Mesodermal cell (in vitro differentiated cells): ENCODE measurements around the gene NDUFA13.

Source experiments
- H3K27ac ChIP-seq: 2 replicates; pipeline ENCODE4 v1.7.0; 2013; ENCODE audit warnings: mild to moderate bottlenecking, low read depth, low read length, moderate library complexity; ENCODE audit not compliant: severe bottlenecking
- H3K36me3 ChIP-seq: 2 replicates; pipeline ENCODE4 v1.7.1; 2013; ENCODE audit warnings: mild to moderate bottlenecking, low read length, moderate library complexity; ENCODE audit not compliant: control insufficient read depth, insufficient read depth
- H3K4me1 ChIP-seq: one replicate; pipeline ENCODE4 v1.7.1; 2013; ENCODE audit warnings: mild to moderate bottlenecking, low read length; ENCODE audit not compliant: insufficient read depth, control insufficient read depth, poor library complexity, severe bottlenecking
- H3K4me3 ChIP-seq: 2 replicates; pipeline ENCODE4 v1.7.0; 2013; ENCODE audit warnings: low read length, control low read depth, mild to moderate bottlenecking; ENCODE audit not compliant: insufficient read depth, poor library complexity, severe bottlenecking; ENCODE audit errors: extremely low read depth
- H3K9me3 ChIP-seq: 2 replicates; pipeline ENCODE4 v1.7.1; 2013; ENCODE audit warnings: mild to moderate bottlenecking, low read length, moderate library complexity; ENCODE audit not compliant: control insufficient read depth
- WGBS, 2 experiments: methylation state at CpG; one replicate each; pipeline ENCODE4 v1.1.5; 2013; ENCODE audit warnings: missing lambda C conversion rate in 2 of 2; ENCODE audit not compliant: insufficient coverage in 2 of 2; 5-methylcytosine and 5-hydroxymethylcytosine counted together

The NDUFA13 gene

DNA sequence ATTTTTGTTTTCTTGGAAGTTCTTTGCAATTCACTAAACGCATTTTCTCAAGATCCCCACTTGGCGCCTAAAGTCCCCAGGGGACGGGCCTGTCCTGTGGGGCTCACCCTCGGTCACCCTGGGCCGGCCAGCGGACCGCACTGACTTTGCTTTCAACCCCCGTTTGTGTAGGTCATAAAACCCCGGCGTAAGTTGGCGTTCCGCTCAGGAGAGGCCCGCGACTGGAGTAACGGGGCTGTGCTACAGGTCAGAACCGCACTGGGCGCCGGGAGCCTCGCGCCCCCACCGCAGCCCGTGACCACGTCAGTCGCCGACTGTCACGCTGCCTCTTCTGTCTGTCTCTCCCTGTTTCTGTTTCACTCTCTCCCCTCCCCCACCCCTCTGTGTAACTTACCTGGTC, 14.2 kb upstream of the NDUFA13 start:
- Histone ChIP-seq H3K36me3 (peaks cover 98% of the 10 kb centered on the region), H3K27ac (no peak overlapping the region), H3K4me1 (no peaks in the 10 kb centered on the region), H3K4me3 (no peak overlapping the region), H3K9me3 (no peaks in the 10 kb centered on the region)
- WGBS, 2 experiments, result 95 to 98% methylated on average over 25 of the region's 26 CpGs

DNA sequence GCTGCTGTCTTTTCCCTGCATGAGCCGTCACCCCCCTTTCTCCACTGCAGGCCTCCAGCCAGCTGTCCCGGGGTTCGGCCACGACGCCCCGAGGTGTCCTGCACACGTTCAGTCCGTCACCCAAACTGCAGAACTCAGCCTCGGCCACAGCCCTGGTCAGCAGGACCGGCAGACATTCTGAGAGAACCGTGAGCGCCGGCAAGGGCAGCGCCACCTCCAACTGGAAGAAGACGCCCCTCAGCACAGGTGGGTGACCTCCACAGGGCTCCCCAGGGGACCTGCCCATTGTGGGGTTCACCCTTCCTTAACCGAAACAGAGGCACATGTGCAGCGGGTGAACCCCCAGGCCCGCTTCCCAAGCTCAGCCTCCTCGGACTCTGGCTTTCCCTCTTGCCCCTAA, 13.7 kb upstream of the NDUFA13 start:
- H3K36me3 ChIP-seq, result peaks cover 96% of the 10 kb centered on the region
- H3K27ac ChIP-seq, result no peak overlapping the region
- WGBS, 2 experiments, result 98 to 99% methylated on average over 18 to 19 of the region's 19 CpGs
- H3K4me3 ChIP-seq, result no peak overlapping the region
- H3K4me1 ChIP-seq, result no peaks in the 10 kb centered on the region
- H3K9me3 ChIP-seq, result no peaks in the 10 kb centered on the region

DNA sequence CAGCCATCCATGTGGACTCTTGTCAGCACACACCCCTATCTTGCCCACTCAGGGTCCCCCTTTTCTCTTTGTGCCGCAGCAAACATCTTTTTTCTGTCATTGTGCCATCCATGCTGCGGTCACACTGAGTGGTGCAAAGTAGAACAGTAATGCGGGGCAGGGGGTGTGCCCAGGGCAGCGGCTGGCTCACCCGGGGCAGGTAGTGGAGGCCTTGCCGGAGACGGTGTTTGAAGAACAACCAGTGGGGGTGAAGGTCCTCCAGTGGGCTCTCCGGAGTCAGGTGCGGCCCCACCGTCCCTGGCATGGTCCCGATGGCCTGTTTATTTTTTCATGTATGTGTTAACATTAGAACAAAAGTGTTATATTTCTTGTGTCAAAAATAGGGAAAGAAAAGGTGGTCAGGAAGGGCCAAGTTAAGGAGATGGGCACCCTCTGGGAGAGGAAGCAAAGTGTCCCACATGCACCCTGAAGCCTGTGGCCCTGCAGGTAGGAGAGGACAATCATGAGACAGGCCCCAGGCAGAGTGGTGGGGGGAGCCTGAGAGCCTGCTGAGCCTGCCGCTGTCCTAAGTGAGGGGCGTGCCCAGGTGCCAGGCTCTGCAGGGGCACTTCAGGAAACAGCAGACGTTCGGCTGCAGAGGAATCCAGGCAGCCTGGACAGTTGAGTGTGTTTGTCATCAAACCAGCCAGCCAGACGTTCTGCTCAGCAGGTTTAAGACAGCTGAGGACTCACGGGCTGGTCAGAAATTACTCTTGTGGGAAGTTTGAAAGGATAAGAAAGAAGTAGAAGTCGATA, 13.0 kb upstream of the NDUFA13 start:
- H3K9me3 ChIP-seq, result no peaks in the 10 kb centered on the region
- no peak overlapping the region for H3K27ac ChIP-seq
- 94 to 97% methylated on average over 15 to 18 of the region's 18 CpGs for WGBS, 2 experiments
- H3K4me3 ChIP-seq, result no peak overlapping the region
- peaks cover 96% of the 10 kb centered on the region for H3K36me3 ChIP-seq
- H3K4me1 ChIP-seq, result no peaks in the 10 kb centered on the region

DNA sequence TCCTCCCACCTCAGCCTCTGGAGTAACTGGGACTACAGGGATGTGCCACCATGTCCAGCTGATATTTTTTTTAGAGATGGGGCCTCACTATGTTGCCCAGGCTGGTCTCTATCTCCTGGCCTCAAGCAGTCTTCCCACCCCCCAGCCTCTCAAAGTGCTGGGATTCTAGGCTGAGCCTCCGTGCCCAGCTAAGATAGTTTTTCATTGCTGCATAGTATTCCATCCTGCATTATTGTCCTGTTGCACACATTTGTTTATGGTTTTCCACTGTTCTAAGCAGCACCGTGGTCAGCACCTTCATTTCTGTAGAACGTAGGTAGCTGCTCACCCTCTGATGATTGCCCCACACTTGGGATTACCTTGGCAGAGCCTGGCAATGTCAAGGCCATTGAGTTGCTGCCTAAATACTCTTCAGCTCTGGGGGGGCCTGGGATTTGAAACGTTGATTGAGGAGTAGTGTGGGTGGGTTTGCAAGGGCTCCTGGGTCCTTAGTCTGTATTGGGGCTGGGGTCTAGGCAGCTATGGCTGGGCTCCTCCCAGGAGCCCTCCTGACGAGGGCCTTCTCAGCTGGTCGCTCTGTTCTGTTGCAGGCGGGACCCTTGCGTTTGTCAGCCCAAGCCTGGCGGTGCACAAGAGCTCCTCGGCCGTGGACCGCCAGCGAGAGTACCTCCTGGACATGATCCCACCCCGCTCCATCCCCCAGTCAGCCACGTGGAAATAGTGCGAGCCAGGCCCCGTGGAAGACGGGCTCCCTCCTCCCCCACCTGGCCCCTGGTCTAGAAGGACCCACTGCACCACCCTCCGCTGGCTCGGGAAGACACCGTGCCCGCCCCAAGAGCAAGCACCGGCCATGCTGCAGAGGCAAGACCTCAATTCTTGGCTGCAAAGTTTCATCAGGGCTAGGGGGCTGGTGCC, 11.0 kb upstream of the NDUFA13 start:
- H3K9me3 ChIP-seq, result no peaks in the 10 kb centered on the region
- H3K4me3 ChIP-seq, result no peak overlapping the region
- no peak overlapping the region for H3K27ac ChIP-seq
- peaks cover 80% of the 10 kb centered on the region for H3K36me3 ChIP-seq
- 96 to 97% methylated on average over 18 to 20 of the region's 23 CpGs for WGBS, 2 experiments
- H3K4me1 ChIP-seq, result no peaks in the 10 kb centered on the region

DNA sequence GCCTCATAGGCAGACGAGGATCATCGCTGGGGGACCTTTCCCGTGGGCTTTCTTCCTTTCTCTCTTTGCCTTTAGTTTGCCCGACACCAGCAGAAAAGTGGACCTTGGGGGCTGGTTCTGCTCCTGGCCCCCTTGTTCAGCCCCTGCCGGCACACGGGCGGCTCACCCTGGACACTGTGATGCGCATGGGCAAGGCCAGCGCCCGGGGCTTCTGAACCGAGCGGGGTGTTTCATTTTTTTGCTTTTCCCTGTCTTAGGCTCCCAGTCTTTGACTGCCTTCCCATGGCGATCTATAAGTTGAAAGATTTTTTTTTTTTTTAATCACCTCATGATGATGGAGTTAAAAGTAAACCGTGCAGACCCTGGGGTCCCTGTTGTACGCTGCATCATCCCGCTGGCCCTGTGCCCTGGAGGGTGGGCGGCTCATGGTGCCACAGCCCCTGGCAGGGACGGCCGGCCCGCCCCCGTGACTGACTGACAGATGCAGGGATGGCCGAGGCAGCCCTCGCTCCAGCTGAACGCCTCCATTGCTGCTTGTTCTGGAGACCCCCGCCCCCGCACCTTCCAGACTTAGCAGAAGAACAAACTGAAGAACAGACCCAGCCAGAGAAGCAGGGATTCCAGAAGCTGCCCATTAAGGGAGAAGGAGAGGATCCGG, 10.2 kb upstream of the NDUFA13 start:
- Histone ChIP-seq H3K4me3 (no peak overlapping the region), H3K27ac (no peak overlapping the region), H3K4me1 (no peaks in the 10 kb centered on the region), H3K36me3 (peaks cover 72% of the 10 kb centered on the region), H3K9me3 (no peaks in the 10 kb centered on the region)
- WGBS, 2 experiments, result 94 to 99% methylated on average over 20 to 22 of the region's 27 CpGs

DNA sequence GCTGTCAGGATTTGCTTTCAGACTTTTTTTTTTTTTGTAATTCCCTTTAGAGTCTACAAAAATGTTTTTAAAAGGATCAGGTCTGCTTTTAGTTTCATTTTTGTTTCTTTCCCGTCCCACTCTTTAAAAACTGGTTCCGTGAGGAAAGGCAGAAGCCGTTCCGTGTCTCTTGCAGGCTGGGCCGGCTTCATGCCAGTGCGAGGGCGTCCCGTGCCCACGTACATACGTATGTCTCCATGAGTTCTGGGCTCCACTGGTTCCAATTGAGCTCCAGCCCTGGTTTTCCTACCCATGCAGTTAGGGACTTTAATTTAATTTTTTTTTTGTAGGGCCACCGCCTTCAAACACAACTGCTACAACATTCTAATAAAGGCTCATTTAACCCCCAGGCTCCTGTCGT, 9.4 kb upstream of the NDUFA13 start:
- Histone ChIP-seq H3K27ac (no peak overlapping the region), H3K9me3 (no peaks in the 10 kb centered on the region), H3K4me1 (no peaks in the 10 kb centered on the region), H3K36me3 (peaks cover 64% of the 10 kb centered on the region), H3K4me3 (no peak overlapping the region)
- WGBS, 2 experiments, result 88 to 95% methylated on average over 10 to 11 of the region's 12 CpGs

DNA sequence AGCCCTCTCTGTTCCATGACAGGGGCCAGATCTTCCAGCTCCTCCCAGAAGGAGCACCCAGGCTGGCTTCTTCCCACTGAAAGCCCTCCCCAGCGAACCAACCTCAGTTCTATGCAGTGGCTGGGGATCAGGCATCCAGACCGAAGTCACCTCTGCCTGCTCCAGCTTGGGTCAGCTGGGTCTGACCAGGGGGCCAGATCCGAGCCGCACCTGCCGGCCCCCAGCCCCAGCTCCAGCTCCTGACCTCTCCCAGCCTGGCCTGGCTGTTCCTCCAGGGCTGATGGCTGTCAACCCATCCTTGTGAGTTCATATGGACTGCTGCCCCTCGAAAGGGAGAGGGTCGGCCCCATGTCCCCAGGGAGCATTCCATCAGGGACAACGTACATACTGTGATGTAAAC, 8.7 kb upstream of the NDUFA13 start:
- peaks cover 57% of the 10 kb centered on the region for H3K36me3 ChIP-seq
- no peak overlapping the region for H3K4me3 ChIP-seq
- no peaks in the 10 kb centered on the region for H3K9me3 ChIP-seq
- no peak overlapping the region for H3K27ac ChIP-seq
- 100% methylated on average over 3 to 8 of the region's 8 CpGs for WGBS, 2 experiments
- H3K4me1 ChIP-seq, result no peaks in the 10 kb centered on the region

DNA sequence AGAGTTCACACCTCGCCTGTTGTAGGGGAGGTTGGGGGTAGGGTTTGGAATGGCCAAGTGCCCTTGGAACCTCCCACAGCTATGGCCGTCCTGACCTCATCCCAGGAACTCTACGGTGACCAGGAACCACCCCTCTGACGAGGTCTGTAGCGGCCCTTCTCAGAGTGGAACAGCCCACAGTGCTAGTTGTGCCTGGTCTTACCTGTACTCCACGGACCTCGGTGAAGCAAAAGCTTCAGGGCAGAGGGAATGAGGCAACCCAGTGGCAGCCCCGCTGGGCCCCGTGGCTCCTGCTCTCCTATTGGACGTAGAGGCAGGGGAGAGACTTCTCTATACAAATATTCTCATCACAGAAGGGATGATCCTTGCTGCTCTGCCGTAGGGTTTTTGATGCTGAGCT, 7.8 kb upstream of the NDUFA13 start:
- WGBS, 2 experiments, result 95 to 97% methylated on average over 6 to 11 of the region's 11 CpGs
- Histone ChIP-seq H3K27ac (no peak overlapping the region), H3K36me3 (peaks cover 48% of the 10 kb centered on the region), H3K4me1 (no peaks in the 10 kb centered on the region), H3K4me3 (no peak overlapping the region), H3K9me3 (no peaks in the 10 kb centered on the region)

DNA sequence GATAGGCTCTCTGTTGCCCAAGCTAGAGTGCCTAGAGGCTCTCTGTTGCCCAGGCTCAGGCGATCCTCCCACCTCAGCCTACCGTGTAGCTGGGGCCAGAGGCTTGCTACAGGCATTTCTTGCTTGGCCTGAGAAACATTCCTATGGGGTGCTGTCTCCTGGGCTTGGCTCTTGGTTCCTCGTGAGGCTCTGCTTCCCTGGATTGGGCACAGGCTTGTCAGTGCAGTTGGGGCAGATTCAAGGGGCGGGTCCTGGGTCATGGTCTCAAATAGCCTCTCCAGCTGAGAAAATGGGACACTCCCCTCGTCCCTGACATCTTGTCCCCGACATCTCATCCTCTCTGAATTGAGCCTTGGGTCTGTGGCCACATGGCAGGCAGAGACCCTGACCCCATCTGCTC, 5.6 kb upstream of the NDUFA13 start:
- H3K36me3 ChIP-seq, result peaks cover 31% of the 10 kb centered on the region
- H3K9me3 ChIP-seq, result no peaks in the 10 kb centered on the region
- no peak overlapping the region for H3K27ac ChIP-seq
- no peak overlapping the region for H3K4me3 ChIP-seq
- 63 to 70% methylated on average over 6 of the region's 6 CpGs for WGBS, 2 experiments
- peaks cover 2% of the 10 kb centered on the region for H3K4me1 ChIP-seq

DNA sequence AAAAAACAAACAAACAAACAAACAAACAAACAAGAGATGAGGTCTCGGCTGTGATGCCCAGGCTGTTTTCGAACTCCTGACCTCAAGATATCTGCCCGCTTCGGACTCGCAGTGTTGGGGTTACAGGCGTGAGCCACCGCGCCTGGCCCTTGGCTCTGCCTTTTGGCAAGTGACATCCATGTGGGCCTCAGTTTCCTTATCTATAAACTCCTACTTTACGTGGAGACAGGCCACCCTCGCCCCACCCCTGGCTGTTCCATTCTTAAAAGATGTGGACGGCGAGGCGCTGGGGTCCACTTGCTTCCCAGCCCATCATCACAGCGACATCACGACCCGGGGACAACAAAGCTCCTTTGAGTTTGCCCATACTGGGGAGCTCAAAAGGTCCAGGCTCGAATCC, 2.3 kb upstream of the NDUFA13 start:
- Histone ChIP-seq H3K4me1 (peaks cover 9% of the 10 kb centered on the region), H3K4me3 (no peak overlapping the region), H3K27ac (no peak overlapping the region), H3K36me3 (peaks cover 10% of the 10 kb centered on the region), H3K9me3 (no peaks in the 10 kb centered on the region)
- 92 to 99% methylated on average over 14 to 17 of the region's 17 CpGs for WGBS, 2 experiments
